ENCODE measurements around the gene GUK1.

Gene GUK1

GRCh38 chr1:228139931-228140723, at the start of gene GUK1:
GUK1 (plus strand) TSS chr1:228140279; CDS start chr1:228140303, 24 bp downstream.
- Mint-ChIP-seq H3K27ac (peak within 1 kb of the TSS; percentile 97), H3K36me3 (ENCODE audit: low read depth) (peaks cover 14% of the 10 kb centered on the region), H3K4me1 (ENCODE audit: low read depth) (peaks cover 34% of the 10 kb centered on the region), H3K4me3 (peak within 1 kb of the TSS; percentile 99), H3K9me3 (no peaks in the 10 kb centered on the region), H3K27me3 (no peaks in the 10 kb centered on the region)

GRCh38 chr1:228090613-228091081, 49.4 kb upstream of the GUK1 start:
- H3K27ac Mint-ChIP-seq, result peak overlapping the region; percentile 16
- no peaks in the 10 kb centered on the region for H3K27me3 Mint-ChIP-seq
- peaks cover 10% of the 10 kb centered on the region for H3K9me3 Mint-ChIP-seq
- peaks cover 82% of the 10 kb centered on the region for H3K36me3 Mint-ChIP-seq (ENCODE audit: low read depth)
- H3K4me1 Mint-ChIP-seq (ENCODE audit: low read depth), result peaks cover 87% of the 10 kb centered on the region
- no peak overlapping the region for H3K4me3 Mint-ChIP-seq

- no peaks in the 10 kb centered on the region for H3K27me3 Mint-ChIP-seq
- H3K4me3 Mint-ChIP-seq, result no peak overlapping the region
- peaks cover 10% of the 10 kb centered on the region for H3K9me3 Mint-ChIP-seq
- H3K36me3 Mint-ChIP-seq (ENCODE audit: low read depth), result peaks cover 82% of the 10 kb centered on the region
- peaks cover 86% of the 10 kb centered on the region for H3K4me1 Mint-ChIP-seq (ENCODE audit: low read depth)
- H3K27ac Mint-ChIP-seq, result peak overlapping the region; percentile 9
These were observed 49.0 kb upstream of the GUK1 start for GRCh38 chr1:228091084-228091483.

GRCh38 chr1:228092342-228093049, 47.6 kb upstream of the GUK1 start:
- no peaks in the 10 kb centered on the region for H3K27me3 Mint-ChIP-seq
- H3K4me3 Mint-ChIP-seq, result no peak overlapping the region
- H3K27ac Mint-ChIP-seq, result peak overlapping the region; percentile 26
- H3K36me3 Mint-ChIP-seq (ENCODE audit: low read depth), result peaks cover 78% of the 10 kb centered on the region
- H3K4me1 Mint-ChIP-seq (ENCODE audit: low read depth), result peaks cover 75% of the 10 kb centered on the region
- peaks cover 10% of the 10 kb centered on the region for H3K9me3 Mint-ChIP-seq

- peaks cover 68% of the 10 kb centered on the region for H3K4me1 Mint-ChIP-seq (ENCODE audit: low read depth)
- H3K36me3 Mint-ChIP-seq (ENCODE audit: low read depth), result peaks cover 70% of the 10 kb centered on the region
- no peak overlapping the region for H3K4me3 Mint-ChIP-seq
- no peak overlapping the region for H3K27ac Mint-ChIP-seq
- no peaks in the 10 kb centered on the region for H3K27me3 Mint-ChIP-seq
- peaks cover 10% of the 10 kb centered on the region for H3K9me3 Mint-ChIP-seq
These were observed 46.8 kb upstream of the GUK1 start for GRCh38 chr1:228093050-228093906.

GRCh38 chr1:228094432-228095016, 45.6 kb upstream of the GUK1 start:
- Mint-ChIP-seq H3K4me3 (no peak overlapping the region), H3K27me3 (no peaks in the 10 kb centered on the region), H3K27ac (peak overlapping the region; percentile 36), H3K9me3 (peaks cover 10% of the 10 kb centered on the region), H3K36me3 (ENCODE audit: low read depth) (peaks cover 71% of the 10 kb centered on the region), H3K4me1 (ENCODE audit: low read depth) (peaks cover 55% of the 10 kb centered on the region)

- H3K27me3 Mint-ChIP-seq, result no peaks in the 10 kb centered on the region
- no peak overlapping the region for H3K27ac Mint-ChIP-seq
- peaks cover 72% of the 10 kb centered on the region for H3K36me3 Mint-ChIP-seq (ENCODE audit: low read depth)
- H3K9me3 Mint-ChIP-seq, result peaks cover 10% of the 10 kb centered on the region
- peaks cover 49% of the 10 kb centered on the region for H3K4me1 Mint-ChIP-seq (ENCODE audit: low read depth)
- no peak overlapping the region for H3K4me3 Mint-ChIP-seq
These were observed 44.9 kb upstream of the GUK1 start for GRCh38 chr1:228095161-228095560.

GRCh38 chr1:228095938-228096337, 44.1 kb upstream of the GUK1 start:
- peaks cover 41% of the 10 kb centered on the region for H3K4me1 Mint-ChIP-seq (ENCODE audit: low read depth)
- peak overlapping the region; percentile 21 for H3K27ac Mint-ChIP-seq

GRCh38 chr1:228096416-228097332, 43.4 kb upstream of the GUK1 start:
- Mint-ChIP-seq H3K27ac (no peak overlapping the region), H3K9me3 (peaks cover 10% of the 10 kb centered on the region), H3K4me1 (ENCODE audit: low read depth) (peaks cover 41% of the 10 kb centered on the region), H3K4me3 (no peak overlapping the region), H3K27me3 (no peaks in the 10 kb centered on the region), H3K36me3 (ENCODE audit: low read depth) (peaks cover 67% of the 10 kb centered on the region)

More at GRCh38 chr1:228095938-228096337, 44.1 kb upstream of the GUK1 start:
- Mint-ChIP-seq H3K9me3 (peaks cover 10% of the 10 kb centered on the region), H3K27me3 (no peaks in the 10 kb centered on the region), H3K36me3 (ENCODE audit: low read depth) (peaks cover 69% of the 10 kb centered on the region), H3K4me3 (no peak overlapping the region)

- no peak overlapping the region for H3K4me3 Mint-ChIP-seq
These were observed 42.6 kb upstream of the GUK1 start for GRCh38 chr1:228097333-228098081.

GRCh38 chr1:228098323-228098931, 41.7 kb upstream of the GUK1 start:
- no peaks in the 10 kb centered on the region for H3K27me3 Mint-ChIP-seq
- H3K4me1 Mint-ChIP-seq (ENCODE audit: low read depth), result peaks cover 34% of the 10 kb centered on the region
- H3K9me3 Mint-ChIP-seq, result peaks cover 10% of the 10 kb centered on the region
- H3K36me3 Mint-ChIP-seq (ENCODE audit: low read depth), result peaks cover 50% of the 10 kb centered on the region
- H3K27ac Mint-ChIP-seq, result no peak overlapping the region
- no peak overlapping the region for H3K4me3 Mint-ChIP-seq

More at GRCh38 chr1:228097333-228098081, 42.6 kb upstream of the GUK1 start:
- peaks cover 59% of the 10 kb centered on the region for H3K36me3 Mint-ChIP-seq (ENCODE audit: low read depth)
- H3K9me3 Mint-ChIP-seq, result peaks cover 10% of the 10 kb centered on the region
- H3K4me1 Mint-ChIP-seq (ENCODE audit: low read depth), result peaks cover 34% of the 10 kb centered on the region
- H3K27ac Mint-ChIP-seq, result no peak overlapping the region
- no peaks in the 10 kb centered on the region for H3K27me3 Mint-ChIP-seq

GRCh38 chr1:228099331-228099732, 40.7 kb upstream of the GUK1 start:
- H3K4me1 Mint-ChIP-seq (ENCODE audit: low read depth), result peaks cover 38% of the 10 kb centered on the region
- peaks cover 8% of the 10 kb centered on the region for H3K9me3 Mint-ChIP-seq
- H3K27ac Mint-ChIP-seq, result peak overlapping the region; percentile 58
- peaks cover 45% of the 10 kb centered on the region for H3K36me3 Mint-ChIP-seq (ENCODE audit: low read depth)
- H3K4me3 Mint-ChIP-seq, result no peak overlapping the region
- no peaks in the 10 kb centered on the region for H3K27me3 Mint-ChIP-seq
